Panc1 (cell line): ENCODE data around the gene FAR1. TPM values are rescaled to one million over a fixed set of nuclear protein-coding genes. Genes with fewer than 3 reads are reported as not detected.

ENCODE experiments used
- ATAC-seq: fragments of 200-7000 bp; cut with Tn5 transposase; 2 replicates; pipeline ENCODE4 v1.9.1; 2020; ENCODE audit warnings: mild to moderate bottlenecking, moderate library complexity
- BruUV-seq: library from RNA; stranded (reverse); fragments of 400-500 nt; replicated peaks from 2 replicates; lab custom pipeline; 2021; lab: Mats Ljungman, UMichigan
- CTCF ChIA-PET: fragments of 300-600 bp; sonication (Branson Sonifier 250); formaldehyde crosslinking; loops from one replicate; lab custom pipeline; 2022; ENCODE audit warnings: antibody characterized with exemption; lab: Charles Lee
- POLR2A ChIA-PET: fragments of 300-600 bp; sonication (Branson Sonifier 250); formaldehyde crosslinking; loops from one replicate; lab custom pipeline; 2022; ENCODE audit warnings: antibody characterized with exemption; lab: Charles Lee
- DNase-seq: peaks from one replicate; pipeline ENCODE4 v3.0.0-alpha.2; 2010; ENCODE audit warnings: low read depth, low spot score
- H3K27ac ChIP-seq: 2 replicates; pipeline ENCODE4 v1.5.1; 2011; ENCODE audit warnings: mild to moderate bottlenecking, low read length, inconsistent platforms
- H3K27me3 ChIP-seq: fragments of 200-500 bp; sonication (Bioruptor generic); 2 replicates; pipeline ENCODE4 v1.6.0; 2014; ENCODE audit warnings: low read length, inconsistent platforms; ENCODE audit not compliant: control insufficient read depth, insufficient read depth
- H3K36me3 ChIP-seq: fragments of 200-500 bp; sonication (Bioruptor generic); 2 replicates; pipeline ENCODE4 v1.5.1; 2014; ENCODE audit warnings: inconsistent platforms, mild to moderate bottlenecking, low read length, moderate library complexity; ENCODE audit not compliant: control insufficient read depth, insufficient read depth
- H3K4me1 ChIP-seq: 2 replicates; pipeline ENCODE4 v1.5.1; 2011; ENCODE audit warnings: inconsistent platforms, mild to moderate bottlenecking, low read length, moderate library complexity; ENCODE audit not compliant: control insufficient read depth, insufficient read depth
- H3K4me3 ChIP-seq, 2 experiments: 2 replicates each; pipeline ENCODE4 v1.5.1; 2011 to 2012; ENCODE audit warnings: low read depth in 2 of 2, low read length in 2 of 2, mild to moderate bottlenecking in 2 of 2, inconsistent platforms in 1 of 2, moderate library complexity in 1 of 2
- H3K9me3 ChIP-seq: fragments of 200-500 bp; sonication (Bioruptor generic); 2 replicates; pipeline ENCODE4 v1.5.1; 2014; ENCODE audit warnings: low read depth, mild to moderate bottlenecking, inconsistent platforms, low read length, moderate library complexity; ENCODE audit not compliant: control insufficient read depth, insufficient read depth
- POLR2AphosphoS5 ChIP-seq: IDR thresholded peaks from 2 replicates; pipeline ENCODE4 v1.6.1; 2012; ENCODE audit warnings: mild to moderate bottlenecking, low read depth, low read length, moderate library complexity
- SIN3A ChIP-seq: IDR thresholded peaks from 2 replicates; pipeline ENCODE4 v1.6.1; 2012; ENCODE audit warnings: low read depth, mild to moderate bottlenecking, low read length, moderate library complexity, borderline replicate concordance; ENCODE audit not compliant: insufficient read depth
- TCF7L2 ChIP-seq: IDR thresholded peaks from 2 replicates; pipeline ENCODE4 v1.6.1; 2011; ENCODE audit warnings: mild to moderate bottlenecking, low read depth, low read length, inconsistent platforms
- in situ Hi-C: cut with HindIII; loops from 2 replicates; pipeline ENCODE4 v1.10.0; 2016; ENCODE audit warnings: low sequenced_read_pairs, low pct_unique_long_range_greater_than_20kb
- intact Hi-C: fragments of 100-400 bp; cut with micrococcal nuclease; formaldehyde crosslinking; loops from one replicate; pipeline ENCODE4 v1.10.0; 2022; ENCODE audit not compliant: unreplicated experiment
- total RNA-seq: library from RNA; stranded (reverse); gene quantifications from one replicate; pipeline ENCODE4 v1.2.1, GENCODE V29; 2021; ENCODE audit not compliant: unreplicated experiment
- TF ChIP-seq, protein P1 (sequence below): fragments of 450-650 bp; IDR thresholded peaks from 2 replicates; pipeline ENCODE4 v1.5.1; 2017; ENCODE audit warnings: mild to moderate bottlenecking
- TF ChIP-seq, protein P2 (sequence below), 2 experiments: IDR thresholded peaks; 2 replicates each; pipeline ENCODE4 v1.6.1; 2011 to 2012; ENCODE audit warnings: low read depth in 2 of 2, control low read depth in 1 of 2, low read length in 1 of 2, mild to moderate bottlenecking in 1 of 2, moderate library complexity in 1 of 2; ENCODE audit not compliant: insufficient read depth in 1 of 2

FAR1 gene
- total RNA-seq, 1 experiment from 2014 or later = 60.4 TPM

DNA sequence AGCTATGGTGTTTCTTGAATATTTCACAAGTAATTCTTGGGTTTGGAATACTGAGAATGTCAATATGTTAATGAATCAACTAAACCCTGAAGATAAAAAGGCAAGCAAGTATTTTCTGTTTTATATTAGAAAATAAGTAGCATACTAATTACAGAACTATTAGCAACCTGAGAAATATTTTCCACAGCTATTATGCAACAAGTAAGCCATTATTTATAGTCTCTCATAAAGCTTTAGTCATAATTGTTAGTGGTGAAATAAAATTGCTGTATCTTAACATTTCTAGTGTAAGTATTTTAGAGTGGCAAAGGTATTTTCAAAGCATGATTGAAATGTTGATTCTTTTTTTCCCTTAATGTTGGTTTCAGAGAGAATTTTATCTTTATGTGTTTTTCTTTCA, 53.3 kb downstream of the FAR1 start:
- DNase-seq = no peak
- CTCF ChIA-PET = no interaction called here
- ATAC-seq = no peak
- H3K27ac ChIP-seq = no peak overlapping the region
- no peaks in the 10 kb centered on the region for H3K4me1 ChIP-seq
- no peak overlapping the region for H3K4me3 ChIP-seq
- H3K27me3 ChIP-seq = no peaks in the 10 kb centered on the region
- POLR2A ChIA-PET = no interaction called here
- no TSS peak for BruUV-seq
- H3K9me3 ChIP-seq = no peaks in the 10 kb centered on the region
- peaks cover 11% of the 10 kb centered on the region; the same call in 1 of the 2 replicates for H3K36me3 ChIP-seq
- intact Hi-C loops (no loop called here), in situ Hi-C loops (no loop called here)
- TF ChIP-seq SIN3A (no peak), POLR2AphosphoS5 (no peak), TCF7L2 (no peak)
- TF ChIP-seq, protein P1, sequence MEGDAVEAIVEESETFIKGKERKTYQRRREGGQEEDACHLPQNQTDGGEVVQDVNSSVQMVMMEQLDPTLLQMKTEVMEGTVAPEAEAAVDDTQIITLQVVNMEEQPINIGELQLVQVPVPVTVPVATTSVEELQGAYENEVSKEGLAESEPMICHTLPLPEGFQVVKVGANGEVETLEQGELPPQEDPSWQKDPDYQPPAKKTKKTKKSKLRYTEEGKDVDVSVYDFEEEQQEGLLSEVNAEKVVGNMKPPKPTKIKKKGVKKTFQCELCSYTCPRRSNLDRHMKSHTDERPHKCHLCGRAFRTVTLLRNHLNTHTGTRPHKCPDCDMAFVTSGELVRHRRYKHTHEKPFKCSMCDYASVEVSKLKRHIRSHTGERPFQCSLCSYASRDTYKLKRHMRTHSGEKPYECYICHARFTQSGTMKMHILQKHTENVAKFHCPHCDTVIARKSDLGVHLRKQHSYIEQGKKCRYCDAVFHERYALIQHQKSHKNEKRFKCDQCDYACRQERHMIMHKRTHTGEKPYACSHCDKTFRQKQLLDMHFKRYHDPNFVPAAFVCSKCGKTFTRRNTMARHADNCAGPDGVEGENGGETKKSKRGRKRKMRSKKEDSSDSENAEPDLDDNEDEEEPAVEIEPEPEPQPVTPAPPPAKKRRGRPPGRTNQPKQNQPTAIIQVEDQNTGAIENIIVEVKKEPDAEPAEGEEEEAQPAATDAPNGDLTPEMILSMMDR = no peak
- TF ChIP-seq, protein P2, sequence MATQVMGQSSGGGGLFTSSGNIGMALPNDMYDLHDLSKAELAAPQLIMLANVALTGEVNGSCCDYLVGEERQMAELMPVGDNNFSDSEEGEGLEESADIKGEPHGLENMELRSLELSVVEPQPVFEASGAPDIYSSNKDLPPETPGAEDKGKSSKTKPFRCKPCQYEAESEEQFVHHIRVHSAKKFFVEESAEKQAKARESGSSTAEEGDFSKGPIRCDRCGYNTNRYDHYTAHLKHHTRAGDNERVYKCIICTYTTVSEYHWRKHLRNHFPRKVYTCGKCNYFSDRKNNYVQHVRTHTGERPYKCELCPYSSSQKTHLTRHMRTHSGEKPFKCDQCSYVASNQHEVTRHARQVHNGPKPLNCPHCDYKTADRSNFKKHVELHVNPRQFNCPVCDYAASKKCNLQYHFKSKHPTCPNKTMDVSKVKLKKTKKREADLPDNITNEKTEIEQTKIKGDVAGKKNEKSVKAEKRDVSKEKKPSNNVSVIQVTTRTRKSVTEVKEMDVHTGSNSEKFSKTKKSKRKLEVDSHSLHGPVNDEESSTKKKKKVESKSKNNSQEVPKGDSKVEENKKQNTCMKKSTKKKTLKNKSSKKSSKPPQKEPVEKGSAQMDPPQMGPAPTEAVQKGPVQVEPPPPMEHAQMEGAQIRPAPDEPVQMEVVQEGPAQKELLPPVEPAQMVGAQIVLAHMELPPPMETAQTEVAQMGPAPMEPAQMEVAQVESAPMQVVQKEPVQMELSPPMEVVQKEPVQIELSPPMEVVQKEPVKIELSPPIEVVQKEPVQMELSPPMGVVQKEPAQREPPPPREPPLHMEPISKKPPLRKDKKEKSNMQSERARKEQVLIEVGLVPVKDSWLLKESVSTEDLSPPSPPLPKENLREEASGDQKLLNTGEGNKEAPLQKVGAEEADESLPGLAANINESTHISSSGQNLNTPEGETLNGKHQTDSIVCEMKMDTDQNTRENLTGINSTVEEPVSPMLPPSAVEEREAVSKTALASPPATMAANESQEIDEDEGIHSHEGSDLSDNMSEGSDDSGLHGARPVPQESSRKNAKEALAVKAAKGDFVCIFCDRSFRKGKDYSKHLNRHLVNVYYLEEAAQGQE (IDR thresholded peaks at IDR 0.05; ENCODE audit: insufficient read depth in 1 of 2, low read depth in 2 of 2, low read length in 1 of 2) = no peak

DNA sequence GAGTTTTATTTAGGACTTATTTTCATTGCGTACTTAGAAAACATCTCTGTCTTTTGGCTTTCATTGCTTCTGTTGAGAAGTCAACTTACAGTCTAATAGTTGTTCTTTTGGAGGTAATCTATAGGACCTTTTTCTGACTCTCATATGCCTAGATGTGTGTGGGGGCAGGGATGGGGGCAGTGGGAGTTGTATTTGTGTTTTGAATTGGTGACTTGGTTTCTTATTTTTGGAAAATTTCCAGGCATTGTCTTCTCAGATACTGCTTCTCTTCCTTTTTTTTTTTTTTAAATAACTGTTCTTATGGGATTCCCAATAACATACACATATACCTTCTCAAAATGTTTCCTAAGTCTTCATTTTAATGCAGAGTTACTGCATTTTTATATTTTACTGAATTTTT, 58.0 kb downstream of the FAR1 start:
- ChIA-PET CTCF (no interaction called here), POLR2A (no interaction called here)
- H3K27me3 ChIP-seq = no peaks in the 10 kb centered on the region
- ATAC-seq (no peak), DNase-seq (no peak)
- H3K36me3 ChIP-seq = peaks cover 28% of the 10 kb centered on the region
- intact Hi-C loops = no loop called here
- H3K4me1 ChIP-seq = no peaks in the 10 kb centered on the region
- no peak overlapping the region for H3K4me3 ChIP-seq
- in situ Hi-C loops = no loop called here
- H3K27ac ChIP-seq = no peak overlapping the region
- no TSS peak for BruUV-seq
- no peaks in the 10 kb centered on the region for H3K9me3 ChIP-seq
- no peak for TF ChIP-seq SIN3A
- no peak for TF ChIP-seq POLR2AphosphoS5
- TF ChIP-seq, protein P2 (IDR thresholded peaks at IDR 0.05; ENCODE audit: insufficient read depth in 1 of 2, low read depth in 2 of 2, low read length in 1 of 2) = no peak
- TF ChIP-seq, protein P1 = no peak
- no peak for TF ChIP-seq TCF7L2
